Mucosa of descending colon (tissue), 3 donors: ENCODE data around the gene ADISSP. TPM values are rescaled to one million over a fixed set of nuclear protein-coding genes. Genes with fewer than 3 reads are reported as not detected.

Experiments used
- ATAC-seq: fragments of 200-7000 bp; cut with Tn5 transposase; one replicate; pipeline ENCODE4 v1.9.1; 2020; ENCODE audit warnings: mild to moderate bottlenecking, moderate library complexity
- DNase-seq, 3 donors: peaks; one replicate each; pipeline ENCODE4 v3.0.0-alpha.2; 2020
- H3K36me3 ChIP-seq: fragments of 200-600 bp; one replicate; pipeline ENCODE4 v1.8.0; 2021; ENCODE audit warnings: low read depth, mild to moderate bottlenecking
- H3K4me1 ChIP-seq: fragments of 200-600 bp; one replicate; pipeline ENCODE4 v1.8.0; 2021; ENCODE audit warnings: low read depth, mild to moderate bottlenecking
- H3K4me3 ChIP-seq: fragments of 200-600 bp; one replicate; pipeline ENCODE4 v1.8.0; 2021; ENCODE audit warnings: mild to moderate bottlenecking
- H3K9me3 ChIP-seq: fragments of 200-600 bp; one replicate; pipeline ENCODE4 v1.8.0; 2021; ENCODE audit warnings: mild to moderate bottlenecking
- intact Hi-C, 2 donors: fragments of 100-400 bp; cut with DNase I in 1 of 2; cut with micrococcal nuclease in 1 of 2; formaldehyde crosslinking; loops; one replicate each; pipeline versions ENCODE4 v1.11.0 to v1.11.1; 2022; cut with DNase I, micrococcal nuclease
- long read RNA-seq, 2 donors: library from polyadenylated mRNA; unstranded; transcript quantifications; one replicate each; pipeline ENCODE4 v2.0.0, GENCODE V29; 2019 to 2021
- total RNA-seq, 3 donors: library from RNA; stranded (reverse); fragmentation: NEBNext Ultra II Directional in 2 of 3; extraction: Animal tissue kit (Norgen Biotek cat#: 25700) in 2 of 3; gene quantifications; one replicate each; pipeline versions ENCODE4 v1.2.1 to v1.2.4, GENCODE V29; 2021 to 2023
- TF ChIP-seq, protein P1 (sequence below): fragments of 200-600 bp; IDR thresholded peaks from one replicate; pipeline ENCODE4 v1.8.0; 2022; ENCODE audit warnings: antibody characterized with exemption, mild to moderate bottlenecking
- donor health status: DM: no; HTN: no; CAD: no; lungs with moderate emphysema.
- donor health status: DM: no; HTN: no; CAD: no.
- donor health status: DM: no; HTN: yes; CAD: no.

Gene ADISSP
- 10 to 100 TPM; 14.5 to 69.6 (median 26.5) TPM for total RNA-seq
- long read RNA-seq, donor 1, transcript C20orf27-202 (6 exons, 1,886 nt), result major isoform, 109 of 159 reads
- long read RNA-seq, donor 1, transcript C20orf27-201 (6 exons, 1,302 nt), result minor isoform, 7 of 159 reads
- long read RNA-seq, donor 1, partial matches to known transcripts, result 29 of 159 reads
- long read RNA-seq, donor 1, other reads (novel, unspliced or antisense), result 14 of 159 reads
- long read RNA-seq, donor 2, transcript C20orf27-202 (6 exons, 1,886 nt), result major isoform, 35 of 37 reads
- long read RNA-seq, donor 2, partial matches to known transcripts, result 1 of 37 reads
- long read RNA-seq, donor 2, other reads (novel, unspliced or antisense), result 1 of 37 reads

- ATAC-seq (peak; percentile 95), DNase-seq (peak; percentile 98 to 100 (median 99))
- intact Hi-C loops, result no loop called here
- TF ChIP-seq, protein P1, sequence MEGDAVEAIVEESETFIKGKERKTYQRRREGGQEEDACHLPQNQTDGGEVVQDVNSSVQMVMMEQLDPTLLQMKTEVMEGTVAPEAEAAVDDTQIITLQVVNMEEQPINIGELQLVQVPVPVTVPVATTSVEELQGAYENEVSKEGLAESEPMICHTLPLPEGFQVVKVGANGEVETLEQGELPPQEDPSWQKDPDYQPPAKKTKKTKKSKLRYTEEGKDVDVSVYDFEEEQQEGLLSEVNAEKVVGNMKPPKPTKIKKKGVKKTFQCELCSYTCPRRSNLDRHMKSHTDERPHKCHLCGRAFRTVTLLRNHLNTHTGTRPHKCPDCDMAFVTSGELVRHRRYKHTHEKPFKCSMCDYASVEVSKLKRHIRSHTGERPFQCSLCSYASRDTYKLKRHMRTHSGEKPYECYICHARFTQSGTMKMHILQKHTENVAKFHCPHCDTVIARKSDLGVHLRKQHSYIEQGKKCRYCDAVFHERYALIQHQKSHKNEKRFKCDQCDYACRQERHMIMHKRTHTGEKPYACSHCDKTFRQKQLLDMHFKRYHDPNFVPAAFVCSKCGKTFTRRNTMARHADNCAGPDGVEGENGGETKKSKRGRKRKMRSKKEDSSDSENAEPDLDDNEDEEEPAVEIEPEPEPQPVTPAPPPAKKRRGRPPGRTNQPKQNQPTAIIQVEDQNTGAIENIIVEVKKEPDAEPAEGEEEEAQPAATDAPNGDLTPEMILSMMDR, result no peak
- Histone ChIP-seq H3K36me3 (no peaks in the 10 kb centered on the region), H3K4me1 (peaks cover 14% of the 10 kb centered on the region), H3K9me3 (no peaks in the 10 kb centered on the region), H3K4me3 (peak within 1 kb of the TSS; percentile 37)
Observed at GRCh38 chr20:3767427-3768341, at the start of gene ADISSP. Gene ADISSP (minus strand): TSS chr20:3767753. CDS start chr20:3760100, 7,653 bp downstream.

- TF ChIP-seq, protein P1, result no peak
- Histone ChIP-seq H3K4me3 (no peak overlapping the region), H3K36me3 (peaks cover 3% of the 10 kb centered on the region), H3K4me1 (peaks cover 37% of the 10 kb centered on the region), H3K9me3 (no peaks in the 10 kb centered on the region)
- ATAC-seq (no peak), DNase-seq (no peak)
- intact Hi-C loops, result no loop called here
Observed at GRCh38 chr20:3815703-3816315, 48.3 kb upstream of the ADISSP start.

DNA sequence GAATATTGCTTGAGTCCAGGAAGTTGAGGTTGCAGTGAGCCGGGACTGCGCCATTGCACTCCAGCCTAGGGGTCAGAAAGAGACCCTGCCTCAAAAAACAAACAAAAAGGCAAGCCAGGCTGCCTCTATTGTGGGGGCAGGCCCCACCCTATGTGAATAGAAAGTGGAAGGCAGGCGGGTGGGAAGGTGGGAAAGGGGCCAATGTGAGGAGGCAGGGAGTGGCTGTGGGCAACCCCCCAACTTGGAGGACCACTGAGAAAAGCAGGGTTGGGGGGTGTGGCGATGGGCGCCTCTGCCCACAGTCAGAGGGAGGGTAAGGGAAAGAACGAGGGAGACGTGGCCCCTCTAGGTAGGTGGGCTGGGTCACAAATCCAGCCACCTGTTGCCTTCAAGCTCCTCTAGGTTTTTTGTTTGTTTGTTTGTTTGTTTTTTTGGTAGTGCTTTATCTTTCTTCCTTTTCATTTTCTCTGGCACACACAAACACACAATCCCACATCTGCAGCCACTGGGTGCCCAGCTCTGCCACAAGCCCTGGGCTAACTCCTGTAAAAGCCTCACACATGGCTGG, 47.5 kb upstream of the ADISSP start:
- no peak for DNase-seq
- ATAC-seq, result no peak
- Histone ChIP-seq H3K9me3 (no peaks in the 10 kb centered on the region), H3K4me1 (peaks cover 43% of the 10 kb centered on the region), H3K4me3 (no peak overlapping the region), H3K36me3 (peaks cover 3% of the 10 kb centered on the region)
- intact Hi-C loops, result no loop called here
- TF ChIP-seq, protein P1, result no peak

DNA sequence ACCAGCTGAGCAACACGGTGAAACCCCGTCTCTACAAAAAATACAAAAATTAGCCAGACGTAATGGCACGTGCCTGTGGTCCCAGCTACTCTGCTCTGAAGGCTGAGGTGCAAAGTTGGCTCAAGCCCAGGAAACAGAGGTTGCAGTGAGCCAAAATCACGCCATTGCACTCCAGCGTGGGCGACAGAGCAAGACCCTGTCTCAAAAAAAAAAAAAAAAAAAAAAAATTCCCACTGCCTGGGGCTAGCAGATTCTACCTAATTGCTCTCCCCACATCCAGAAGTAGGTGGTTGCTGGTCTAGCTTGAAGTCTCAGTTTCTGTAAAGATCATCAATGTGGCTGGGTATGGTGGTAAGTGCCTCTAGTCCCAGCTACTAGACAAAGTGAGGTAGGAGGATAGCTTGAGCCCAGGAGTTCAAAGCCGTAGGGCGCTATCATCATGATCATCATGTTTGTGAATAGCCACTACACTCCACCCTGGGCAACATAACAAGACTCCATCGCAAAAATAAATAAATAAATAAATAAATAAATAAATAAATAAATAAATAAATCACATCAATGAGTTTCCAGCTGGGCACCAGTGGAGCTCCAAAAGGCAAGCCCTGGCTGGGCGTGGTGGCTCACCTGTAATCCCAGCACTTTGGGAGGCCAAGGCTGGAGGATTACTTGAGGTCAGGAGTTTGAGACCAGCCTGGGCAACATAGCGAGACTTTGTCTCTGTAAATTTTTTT, 46.5 kb upstream of the ADISSP start:
- Histone ChIP-seq H3K4me1 (peaks cover 47% of the 10 kb centered on the region), H3K36me3 (peaks cover 3% of the 10 kb centered on the region), H3K4me3 (no peak overlapping the region), H3K9me3 (no peaks in the 10 kb centered on the region)
- TF ChIP-seq, protein P1, result no peak
- intact Hi-C loops, result no loop called here
- no peak for DNase-seq
- no peak for ATAC-seq
